Hepatocyte (in vitro differentiated cells): ENCODE data around the gene NRSN1. TPM values are rescaled to one million over a fixed set of nuclear protein-coding genes. Genes with fewer than 3 reads are reported as not detected.

Experiments used
- DNase-seq: peaks from one replicate; pipeline ENCODE4 v3.0.0-alpha.2; 2016; ENCODE audit warnings: low spot score
- H2AFZ ChIP-seq: fragments of 200-600 bp; sonication (generic); 2 replicates; pipeline ENCODE4 v1.6.0; 2016; ENCODE audit warnings: antibody characterized with exemption, mild to moderate bottlenecking
- H3K27ac ChIP-seq: fragments of 200-600 bp; sonication (generic); 2 replicates; pipeline ENCODE4 v1.5.1; 2016; ENCODE audit warnings: mild to moderate bottlenecking
- H3K27me3 ChIP-seq: fragments of 200-600 bp; sonication (generic); 2 replicates; pipeline ENCODE4 v1.6.1; 2016
- H3K36me3 ChIP-seq: fragments of 200-600 bp; sonication (generic); replicated peaks from 2 replicates; pipeline ENCODE4 v1.5.1; 2016; ENCODE audit warnings: low read depth; ENCODE audit not compliant: insufficient read depth
- H3K4me1 ChIP-seq: fragments of 200-600 bp; sonication (generic); 2 replicates; pipeline ENCODE4 v1.5.1; 2016; ENCODE audit warnings: mild to moderate bottlenecking, moderate library complexity; ENCODE audit not compliant: insufficient read depth
- H3K4me2 ChIP-seq: fragments of 200-600 bp; sonication (generic); 2 replicates; pipeline ENCODE4 v1.6.0; 2016
- H3K4me3 ChIP-seq: fragments of 200-600 bp; sonication (generic); 2 replicates; pipeline ENCODE4 v1.5.1; 2016; ENCODE audit warnings: mild to moderate bottlenecking
- H3K79me2 ChIP-seq: fragments of 200-600 bp; sonication (generic); 2 replicates; pipeline ENCODE4 v1.6.0; 2017; ENCODE audit warnings: mild to moderate bottlenecking
- H3K9me2 ChIP-seq: fragments of 200-600 bp; sonication (generic); replicated peaks from 2 replicates; pipeline ENCODE4 v1.6.0; 2017; ENCODE audit warnings: mild to moderate bottlenecking; ENCODE audit not compliant: insufficient read depth
- H3K9me3 ChIP-seq: fragments of 200-600 bp; sonication (generic); 2 replicates; pipeline ENCODE4 v1.5.1; 2016; ENCODE audit warnings: low read depth, mild to moderate bottlenecking
- H4K20me1 ChIP-seq: fragments of 200-600 bp; sonication (generic); 2 replicates; pipeline ENCODE4 v1.6.0; 2016; ENCODE audit warnings: mild to moderate bottlenecking; ENCODE audit not compliant: insufficient read depth, poor library complexity, severe bottlenecking
- EZH2 ChIP-seq: fragments of 200-600 bp; sonication (generic); IDR thresholded peaks from 2 replicates; pipeline ENCODE4 v1.6.1; 2016; ENCODE audit warnings: antibody characterized with exemption, mild to moderate bottlenecking, borderline replicate concordance
- EZH2phosphoT487 ChIP-seq: fragments of 200-600 bp; sonication (generic); IDR thresholded peaks from one replicate; pipeline ENCODE4 v1.6.1; 2018; ENCODE audit warnings: antibody characterized with exemption, mild to moderate bottlenecking, low read depth, moderate library complexity; ENCODE audit not compliant: unreplicated experiment, severe bottlenecking
- WGBS: methylation state at CpG from one replicate; pipeline ENCODE4 v1.1.6; 2016; ENCODE audit warnings: low lambda C conversion rate; ENCODE audit errors: missing lambda C conversion rate; 5-methylcytosine and 5-hydroxymethylcytosine counted together
- polyA plus RNA-seq: library from polyadenylated mRNA; unstranded; fragments of >200 nt; fragmentation: Nextera tagmentation; extraction: Ambion mirVana; gene quantifications from 2 replicates; pipeline ENCODE4 v1.2.1, GENCODE V29; 2016
- small RNA-seq: library from RNA; depleted of rRNA; stranded (forward); fragments of <200 nt; gene quantifications from one replicate; pipeline ENCODE3, GENCODE V24; 2014
- total RNA-seq: library from RNA; depleted of rRNA; stranded (reverse); fragments of >200 nt; gene quantifications from 2 replicates; pipeline ENCODE4 v1.2.3, GENCODE V29; 2014
- TF ChIP-seq, protein P1 (sequence below): fragments of 200-600 bp; sonication (generic); IDR thresholded peaks from 2 replicates; pipeline ENCODE4 v1.5.1; 2016; ENCODE audit warnings: antibody characterized with exemption, mild to moderate bottlenecking; ENCODE audit not compliant: poor library complexity

Gene NRSN1
- total and polyA plus RNA-seq, 2 experiments from 2014 or later: 0.51 TPM; not detected in 1

DNA sequence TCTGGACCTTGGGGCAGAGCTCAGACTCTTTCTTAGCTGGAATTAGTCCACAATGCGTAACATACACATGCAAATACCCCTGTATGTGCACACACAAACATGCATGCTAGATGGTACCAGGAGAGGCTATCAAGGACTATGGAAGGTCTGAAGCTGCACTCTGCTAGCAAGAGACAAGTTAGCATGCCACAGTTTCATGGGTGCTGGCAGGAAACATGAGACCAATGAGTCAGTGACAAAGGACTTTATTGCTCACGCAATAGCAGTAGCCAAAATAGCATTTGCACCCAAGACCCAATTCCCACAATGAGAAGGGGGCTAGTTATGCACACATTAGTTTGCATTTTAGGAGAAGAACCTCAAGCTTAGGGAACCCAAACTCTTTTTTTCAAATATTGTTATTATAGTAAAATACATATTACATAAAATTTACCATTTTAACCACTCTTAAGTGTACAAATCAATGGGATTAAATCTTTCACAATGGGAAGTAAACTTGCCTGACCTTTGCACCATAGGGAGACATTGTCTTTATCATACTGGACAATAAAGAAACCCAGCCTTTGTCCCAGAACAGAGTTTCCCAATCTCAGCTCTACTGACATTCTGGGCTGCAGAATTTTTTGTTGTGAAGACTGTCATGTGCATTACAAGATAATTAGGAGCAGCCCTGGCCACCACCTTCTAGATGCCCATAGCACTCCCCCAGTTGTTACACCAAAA, 69.1 kb downstream of the NRSN1 start:
- TF ChIP-seq, protein P1, sequence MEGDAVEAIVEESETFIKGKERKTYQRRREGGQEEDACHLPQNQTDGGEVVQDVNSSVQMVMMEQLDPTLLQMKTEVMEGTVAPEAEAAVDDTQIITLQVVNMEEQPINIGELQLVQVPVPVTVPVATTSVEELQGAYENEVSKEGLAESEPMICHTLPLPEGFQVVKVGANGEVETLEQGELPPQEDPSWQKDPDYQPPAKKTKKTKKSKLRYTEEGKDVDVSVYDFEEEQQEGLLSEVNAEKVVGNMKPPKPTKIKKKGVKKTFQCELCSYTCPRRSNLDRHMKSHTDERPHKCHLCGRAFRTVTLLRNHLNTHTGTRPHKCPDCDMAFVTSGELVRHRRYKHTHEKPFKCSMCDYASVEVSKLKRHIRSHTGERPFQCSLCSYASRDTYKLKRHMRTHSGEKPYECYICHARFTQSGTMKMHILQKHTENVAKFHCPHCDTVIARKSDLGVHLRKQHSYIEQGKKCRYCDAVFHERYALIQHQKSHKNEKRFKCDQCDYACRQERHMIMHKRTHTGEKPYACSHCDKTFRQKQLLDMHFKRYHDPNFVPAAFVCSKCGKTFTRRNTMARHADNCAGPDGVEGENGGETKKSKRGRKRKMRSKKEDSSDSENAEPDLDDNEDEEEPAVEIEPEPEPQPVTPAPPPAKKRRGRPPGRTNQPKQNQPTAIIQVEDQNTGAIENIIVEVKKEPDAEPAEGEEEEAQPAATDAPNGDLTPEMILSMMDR: no peak
- TF ChIP-seq EZH2 (no peak), EZH2phosphoT487 (no peak)
- 90% methylated on average over 2 of the region's 2 CpGs for WGBS
- H3K27me3 ChIP-seq: no peaks in the 10 kb centered on the region

GRCh38 chr6:24195836-24196597, 70.0 kb downstream of the NRSN1 start:
- WGBS: 92% methylated on average over 3 of the region's 3 CpGs
- TF ChIP-seq, protein P1: no peak
- TF ChIP-seq EZH2phosphoT487: no peak
- no peak for TF ChIP-seq EZH2
- H3K36me3 ChIP-seq: no peaks in the 10 kb centered on the region
- H3K9me3 ChIP-seq: no peaks in the 10 kb centered on the region
- DNase-seq: no peak
- no peak overlapping the region for H3K4me2 ChIP-seq
- H3K27me3 ChIP-seq: no peaks in the 10 kb centered on the region
- H2AFZ ChIP-seq: no peak overlapping the region
- H3K4me1 ChIP-seq: peaks cover 12% of the 10 kb centered on the region
- H3K79me2 ChIP-seq: no peaks in the 10 kb centered on the region
- H3K27ac ChIP-seq: peak overlapping the region; percentile 25
- no peaks in the 10 kb centered on the region for H4K20me1 ChIP-seq
- no peaks in the 10 kb centered on the region for H3K9me2 ChIP-seq
- H3K4me3 ChIP-seq: no peak overlapping the region

More for the DNA sequence above, 69.1 kb downstream of the NRSN1 start:
- no peaks in the 10 kb centered on the region for H3K9me3 ChIP-seq
- no peaks in the 10 kb centered on the region for H4K20me1 ChIP-seq
- peaks cover 12% of the 10 kb centered on the region for H3K4me1 ChIP-seq
- no peak overlapping the region for H3K4me3 ChIP-seq
- H3K4me2 ChIP-seq: no peak overlapping the region
- no peaks in the 10 kb centered on the region for H3K9me2 ChIP-seq
- H3K36me3 ChIP-seq: no peaks in the 10 kb centered on the region
- no peaks in the 10 kb centered on the region for H3K79me2 ChIP-seq
- no peak overlapping the region for H2AFZ ChIP-seq
- DNase-seq: no peak
- H3K27ac ChIP-seq: peak overlapping the region; percentile 25

Small RNA genes within 50 kb of the gene (small RNA-seq; reads per million reads assigned to genes)
- 0.19 reads per million for gene RF00218

Other genes starting within 250 kb of the NRSN1 start
- 4.7 and 5.0 TPM in 2 replicates for gene DCDC2, start 231.8 kb downstream of the NRSN1 start, total RNA-seq
- gene DCDC2, start 231.8 kb downstream of the NRSN1 start, polyA plus RNA-seq: 2.7 and 3.8 TPM in 2 replicates